HepG2 (cell line): ENCODE results near the gene GPR15. TPM values are rescaled to one million over a fixed set of nuclear protein-coding genes. Genes with fewer than 3 reads are reported as not detected.

Source experiments
- ATAC-seq: fragments of 200-7000 bp; cut with Tn5 transposase; 3 replicates; pipeline ENCODE4 v1.9.1; 2020; ENCODE audit warnings: mild to moderate bottlenecking, moderate library complexity
- BruUV-seq: library from RNA; stranded (reverse); fragments of 400-500 nt; replicated peaks from 2 replicates; lab custom pipeline; 2021; lab: Mats Ljungman, UMichigan
- CTCF ChIA-PET: fragments of 300-600 bp; formaldehyde crosslinking; extraction: SDS; loops from one replicate; lab custom pipeline; 2021; ENCODE audit warnings: low total read pairs, inconsistent platforms, low intra/inter-chr PET ratio; lab: Yijun Ruan, JAX
- POLR2A ChIA-PET: fragments of 350-600 bp; sonication (Branson Sonifier 250); formaldehyde crosslinking; loops from one replicate; lab custom pipeline; 2020; ENCODE audit warnings: antibody characterized with exemption, inconsistent platforms; lab: Yijun Ruan, JAX
- DNase-seq: peaks from one replicate; pipeline ENCODE4 v3.0.0-alpha.2; 2015; ENCODE audit warnings: low spot score
- FAIRE-seq: peaks from 3 replicates; lab custom pipeline; 2011; peaks lifted over from hg19 to GRCh38; lab: Jason Lieb, UNC
- H2AFZ ChIP-seq: one replicate; pipeline ENCODE4 v1.6.1; 2011; ENCODE audit warnings: low read length, inconsistent platforms
- H3K27ac ChIP-seq: fragments of 300-600 bp; 3 replicates; pipeline ENCODE4 v1.8.0; 2011; ENCODE audit warnings: mixed run types, mild to moderate bottlenecking, mixed read lengths, low read length, inconsistent platforms; ENCODE audit not compliant: insufficient read depth; ENCODE audit errors: extremely low read length
- H3K27me3 ChIP-seq, 2 experiments: fragments of 200-600 bp in 1 of 2; 2 replicates in 1 of 2; 3 replicates in 1 of 2; pipeline versions ENCODE4 v1.6.0 to v1.8.0; 2011; ENCODE audit warnings: low read length in 2 of 2, mild to moderate bottlenecking in 2 of 2, moderate library complexity in 2 of 2, inconsistent platforms in 1 of 2; ENCODE audit not compliant: insufficient read depth in 2 of 2, control insufficient read depth in 1 of 2
- H3K36me3 ChIP-seq, 2 experiments: fragments of 200-600 bp in 1 of 2; replicated peaks in 1 of 2; 2 replicates in 1 of 2; 3 replicates in 1 of 2; pipeline versions ENCODE4 v1.5.1 to v1.8.0; 2011; ENCODE audit warnings: low read length in 2 of 2, inconsistent platforms in 1 of 2; ENCODE audit not compliant: insufficient read depth in 2 of 2, control insufficient read depth in 1 of 2
- H3K4me1 ChIP-seq: 2 replicates; pipeline ENCODE4 v1.5.1; 2012; ENCODE audit warnings: low read length, inconsistent platforms; ENCODE audit not compliant: insufficient read depth
- H3K4me2 ChIP-seq: 2 replicates; pipeline ENCODE4 v1.6.0; 2011; ENCODE audit warnings: low read depth, low read length, inconsistent platforms
- H3K4me3 ChIP-seq, 3 experiments: fragments of 200-600 bp in 1 of 3; sonication (generic), shearing (Covaris generic) in 1 of 3; replicated peaks in 1 of 3; 2 replicates each; pipeline ENCODE4 v1.5.1; 2011 to 2016; ENCODE audit warnings: low read length in 3 of 3, inconsistent platforms in 2 of 3, low read depth in 2 of 3, mild to moderate bottlenecking in 2 of 3, control low read depth in 1 of 3, mixed read lengths in 1 of 3; ENCODE audit not compliant: insufficient read depth in 1 of 3
- H3K79me2 ChIP-seq: one replicate; pipeline ENCODE4 v1.6.1; 2011; ENCODE audit warnings: low read length, inconsistent platforms; ENCODE audit not compliant: insufficient read depth
- H3K9ac ChIP-seq: 2 replicates; pipeline ENCODE4 v1.6.0; 2011; ENCODE audit warnings: mild to moderate bottlenecking, low read depth, low read length, inconsistent platforms; ENCODE audit not compliant: insufficient read depth
- H3K9me3 ChIP-seq: 2 replicates; pipeline ENCODE4 v1.5.1; 2012; ENCODE audit warnings: mild to moderate bottlenecking, low read length
- H4K20me1 ChIP-seq: 2 replicates; pipeline ENCODE4 v1.6.0; 2011; ENCODE audit warnings: inconsistent platforms, mild to moderate bottlenecking, low read length, moderate library complexity; ENCODE audit not compliant: insufficient read depth
- CBX1 ChIP-seq: IDR thresholded peaks from one replicate; pipeline ENCODE4 v1.6.1; 2016; ENCODE audit warnings: antibody characterized with exemption, low read depth
- CENPX ChIP-seq: sonication (generic); formaldehyde crosslinking; IDR thresholded peaks from 2 replicates; pipeline ENCODE4 v1.9.0; 2021; ENCODE audit warnings: mild to moderate bottlenecking, missing genetic modification reagents, moderate library complexity
- HNRNPL ChIP-seq: fragments of 200-400 bp; formaldehyde crosslinking; IDR thresholded peaks from 2 replicates; pipeline ENCODE4 v1.6.1; 2017; ENCODE audit warnings: mild to moderate bottlenecking, low read depth, low read length
- IRX3 ChIP-seq: sonication (generic); formaldehyde crosslinking; IDR thresholded peaks from 2 replicates; pipeline ENCODE4 v1.8.1; 2023; ENCODE audit warnings: mild to moderate bottlenecking, low read depth, missing genetic modification reagents, borderline replicate concordance
- MTA1 ChIP-seq: sonication (generic); formaldehyde crosslinking; IDR thresholded peaks from 2 replicates; pipeline ENCODE4 v1.4.0; 2020; ENCODE audit warnings: missing genetic modification reagents, mild to moderate bottlenecking, borderline replicate concordance
- SALL2 ChIP-seq: sonication (generic); formaldehyde crosslinking; IDR thresholded peaks from 2 replicates; pipeline ENCODE4 v1.8.1; 2023; ENCODE audit warnings: mild to moderate bottlenecking, missing genetic modification reagents, inconsistent platforms
- SRY ChIP-seq: sonication (generic); formaldehyde crosslinking; IDR thresholded peaks from 2 replicates; pipeline ENCODE4 v1.8.0; 2022; ENCODE audit warnings: mild to moderate bottlenecking, missing genetic modification reagents
- ZFP1 ChIP-seq: IDR thresholded peaks from 2 replicates; pipeline ENCODE4 v1.6.1; 2016
- ZNF598 ChIP-seq: sonication (generic); formaldehyde crosslinking; IDR thresholded peaks from 2 replicates; pipeline ENCODE4 v1.5.1; 2020; ENCODE audit warnings: mild to moderate bottlenecking, missing genetic modification reagents, borderline replicate concordance
- ZNF883 ChIP-seq: sonication (generic); formaldehyde crosslinking; IDR thresholded peaks from 2 replicates; pipeline ENCODE4 v1.5.1; 2020; ENCODE audit warnings: mild to moderate bottlenecking, missing genetic modification reagents; ENCODE audit errors: not compliant biosample characterization
- WGBS: methylation state at CpG from one replicate; pipeline ENCODE4 v1.1.6; 2017; ENCODE audit warnings: low lambda C conversion rate; 5-methylcytosine and 5-hydroxymethylcytosine counted together
- in situ Hi-C: cut with HindIII; loops from 2 replicates; pipeline ENCODE4 v1.10.0; 2017; ENCODE audit warnings: low pct_unique_long_range_greater_than_20kb; ENCODE audit not compliant: extremely low pct_ligation_motif_present
- intact Hi-C: fragments of 100-400 bp; cut with micrococcal nuclease; formaldehyde crosslinking; loops from one replicate; pipeline ENCODE4 v1.10.0; 2022; ENCODE audit not compliant: unreplicated experiment
- polyA plus RNA-seq, 8 experiments: library from polyadenylated mRNA; depleted of rRNA in 3 of 8; stranded (reverse) in 7 of 8; unstranded in 1 of 8; fragments of >200 nt; fragmentation: Illumina TruSeq in 4 of 8; extraction: Trizol in 4 of 8; gene quantifications; 2 replicates each; pipeline versions ENCODE4 v1.2.1 to v1.2.3, GENCODE V29; 2011 to 2016; ENCODE audit warnings: low read depth in 4 of 8, missing spikeins in 1 of 8, mixed read lengths in 1 of 8; ENCODE audit not compliant: insufficient read depth in 1 of 8
- total RNA-seq, 5 experiments: library from RNA; depleted of rRNA; stranded (reverse); fragments of >200 nt; fragmentation: Illumina TruSeq; extraction: Trizol; gene quantifications; 2 replicates each; pipeline ENCODE4 v1.2.3, GENCODE V29; 2016; ENCODE audit warnings: low read depth in 1 of 5
- TF ChIP-seq, protein P1 (sequence below): sonication (generic); formaldehyde crosslinking; IDR thresholded peaks from 2 replicates; pipeline ENCODE4 v1.4.0; 2020; ENCODE audit warnings: missing genetic modification reagents

The GPR15 gene
- total and polyA plus RNA-seq, 2 of the 13 experiments (the other 11 are each of a cell fraction or from before 2014, with no cell fraction given), result not detected

DNA sequence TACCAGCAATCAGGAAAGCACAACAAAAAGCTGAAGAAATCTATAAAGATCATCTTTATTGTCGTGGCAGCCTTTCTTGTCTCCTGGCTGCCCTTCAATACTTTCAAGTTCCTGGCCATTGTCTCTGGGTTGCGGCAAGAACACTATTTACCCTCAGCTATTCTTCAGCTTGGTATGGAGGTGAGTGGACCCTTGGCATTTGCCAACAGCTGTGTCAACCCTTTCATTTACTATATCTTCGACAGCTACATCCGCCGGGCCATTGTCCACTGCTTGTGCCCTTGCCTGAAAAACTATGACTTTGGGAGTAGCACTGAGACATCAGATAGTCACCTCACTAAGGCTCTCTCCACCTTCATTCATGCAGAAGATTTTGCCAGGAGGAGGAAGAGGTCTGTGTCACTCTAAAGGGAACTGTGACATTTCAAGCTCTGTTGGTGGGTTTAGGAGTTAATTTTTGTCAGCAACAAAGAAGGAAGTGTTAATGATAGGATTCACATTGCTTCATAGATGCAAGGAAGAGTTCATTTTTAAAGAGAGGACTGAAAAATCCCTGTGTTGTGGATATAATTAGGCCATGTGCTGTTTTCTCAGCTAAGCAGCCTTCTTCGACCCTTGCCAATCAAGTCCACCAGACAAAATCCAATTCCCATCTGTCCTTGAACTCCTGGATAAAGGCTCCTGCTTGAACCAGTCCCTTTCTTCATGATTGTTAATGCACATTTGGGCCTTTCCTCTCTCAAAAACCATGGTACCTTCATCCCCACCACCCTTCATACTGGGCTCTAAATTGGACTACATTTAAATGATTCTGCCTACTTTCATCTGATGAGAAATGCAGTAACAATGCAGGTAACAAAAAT is 1.2 kb downstream of the GPR15 start (continued):
- TF ChIP-seq MTA1 (CRISPR knock-in tag), result no peak
- no peak for TF ChIP-seq SALL2 (CRISPR knock-in tag)

DNA sequence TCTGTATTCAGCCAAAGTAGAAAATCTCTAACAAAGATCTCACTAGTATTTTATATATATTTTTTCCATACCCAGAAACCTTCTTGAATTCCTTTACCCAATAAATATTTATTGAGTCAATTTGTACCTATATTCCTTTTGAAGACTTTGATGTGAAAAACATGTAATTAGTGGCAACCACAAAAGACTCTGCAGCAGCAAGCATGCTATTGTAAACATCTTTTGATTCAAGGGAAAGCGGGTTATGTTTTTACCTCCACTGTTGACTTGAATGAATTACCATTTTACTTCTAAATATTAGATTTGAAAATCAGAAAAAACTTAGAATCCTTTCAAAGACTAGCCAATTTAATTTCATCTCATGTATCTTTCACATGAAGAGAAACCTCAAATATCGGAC is 2.4 kb downstream of the GPR15 start:
- Histone ChIP-seq H3K9ac (no peak overlapping the region), H3K9me3 (no peaks in the 10 kb centered on the region), H4K20me1 (no peaks in the 10 kb centered on the region), H3K4me1 (peaks cover 3% of the 10 kb centered on the region), H3K79me2 (no peaks in the 10 kb centered on the region), H3K27ac (no peak overlapping the region), H3K27me3 (0 out of 5 replicates have a peak, but pooled peaks cover 0 to 4% of the 10 kb centered on the region in 2 experiments), H3K4me3 (no peak overlapping the region), H3K36me3 (no peaks in the 10 kb centered on the region), H3K4me2 (no peak overlapping the region), H2AFZ (no peak overlapping the region)
- no peak for DNase-seq
- in situ Hi-C loops, result no loop called here
- no peak for TF ChIP-seq ZNF598 (CRISPR knock-in tag)
- no peak for TF ChIP-seq ZFP1 (CRISPR knock-in tag)
- no peak for TF ChIP-seq CENPX (CRISPR knock-in tag)
- no peak for TF ChIP-seq CBX1
- no peak for TF ChIP-seq IRX3 (CRISPR knock-in tag)
- no peak for TF ChIP-seq SRY (CRISPR knock-in tag)
- no peak for TF ChIP-seq ZNF883 (CRISPR knock-in tag)
- no peak for TF ChIP-seq HNRNPL
- TF ChIP-seq, protein P1, sequence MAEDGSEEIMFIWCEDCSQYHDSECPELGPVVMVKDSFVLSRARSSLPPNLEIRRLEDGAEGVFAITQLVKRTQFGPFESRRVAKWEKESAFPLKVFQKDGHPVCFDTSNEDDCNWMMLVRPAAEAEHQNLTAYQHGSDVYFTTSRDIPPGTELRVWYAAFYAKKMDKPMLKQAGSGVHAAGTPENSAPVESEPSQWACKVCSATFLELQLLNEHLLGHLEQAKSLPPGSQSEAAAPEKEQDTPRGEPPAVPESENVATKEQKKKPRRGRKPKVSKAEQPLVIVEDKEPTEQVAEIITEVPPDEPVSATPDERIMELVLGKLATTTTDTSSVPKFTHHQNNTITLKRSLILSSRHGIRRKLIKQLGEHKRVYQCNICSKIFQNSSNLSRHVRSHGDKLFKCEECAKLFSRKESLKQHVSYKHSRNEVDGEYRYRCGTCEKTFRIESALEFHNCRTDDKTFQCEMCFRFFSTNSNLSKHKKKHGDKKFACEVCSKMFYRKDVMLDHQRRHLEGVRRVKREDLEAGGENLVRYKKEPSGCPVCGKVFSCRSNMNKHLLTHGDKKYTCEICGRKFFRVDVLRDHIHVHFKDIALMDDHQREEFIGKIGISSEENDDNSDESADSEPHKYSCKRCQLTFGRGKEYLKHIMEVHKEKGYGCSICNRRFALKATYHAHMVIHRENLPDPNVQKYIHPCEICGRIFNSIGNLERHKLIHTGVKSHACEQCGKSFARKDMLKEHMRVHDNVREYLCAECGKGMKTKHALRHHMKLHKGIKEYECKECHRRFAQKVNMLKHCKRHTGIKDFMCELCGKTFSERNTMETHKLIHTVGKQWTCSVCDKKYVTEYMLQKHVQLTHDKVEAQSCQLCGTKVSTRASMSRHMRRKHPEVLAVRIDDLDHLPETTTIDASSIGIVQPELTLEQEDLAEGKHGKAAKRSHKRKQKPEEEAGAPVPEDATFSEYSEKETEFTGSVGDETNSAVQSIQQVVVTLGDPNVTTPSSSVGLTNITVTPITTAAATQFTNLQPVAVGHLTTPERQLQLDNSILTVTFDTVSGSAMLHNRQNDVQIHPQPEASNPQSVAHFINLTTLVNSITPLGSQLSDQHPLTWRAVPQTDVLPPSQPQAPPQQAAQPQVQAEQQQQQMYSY (CRISPR knock-in tag), result no peak
- ChIA-PET CTCF (no interaction called here), POLR2A (no interaction called here)
- BruUV-seq, result no TSS peak
- FAIRE-seq, result no peak
- 66% methylated on average over 2 of the region's 2 CpGs for WGBS
- no peak for ATAC-seq
- intact Hi-C loops, result no loop called here
